K562 (cell line): Measurements from ENCODE around the gene FOCAD. TPM values are rescaled to one million over a fixed set of nuclear protein-coding genes. Genes with fewer than 3 reads are reported as not detected.

Experiments used
- ATAC-seq: fragments of 200-7000 bp; cut with Tn5 transposase; 3 replicates; pipeline ENCODE4 v1.9.1; 2020; ENCODE audit warnings: moderate library complexity
- BruUV-seq: library from RNA; stranded (reverse); fragments of 400-500 nt; replicated peaks from 2 replicates; lab custom pipeline; 2021; lab: Mats Ljungman, UMichigan
- CTCF ChIA-PET: fragments of 300-600 bp; formaldehyde crosslinking; extraction: SDS; loops from one replicate; lab custom pipeline; 2021; ENCODE audit warnings: low intra/inter-chr PET ratio; lab: Yijun Ruan, JAX
- POLR2A ChIA-PET: fragments of 300-600, 350-650 bp; sonication (Branson Sonifier 250); formaldehyde crosslinking; extraction: SDS; loops from one replicate; lab custom pipeline; 2021; ENCODE audit warnings: antibody characterized with exemption, inconsistent platforms; lab: Yijun Ruan, JAX
- DNase-seq, 4 experiments: peaks; one replicate each; pipeline versions ENCODE4 v3.0.0 to v3.0.0-alpha.2; 2011 to 2018; ENCODE audit warnings: low spot score in 3 of 4, mixed read lengths in 3 of 4; ENCODE audit errors: extremely low read depth in 1 of 4
- FAIRE-seq: peaks from 2 replicates; lab custom pipeline; 2011; peaks lifted over from hg19 to GRCh38; lab: Jason Lieb, UNC
- H2AFZ ChIP-seq: 2 replicates; pipeline ENCODE4 v1.6.0; 2011; ENCODE audit warnings: low read depth, low read length, control low read depth, inconsistent platforms
- H3K27ac ChIP-seq: fragments of 200-600 bp; 3 replicates; pipeline ENCODE4 v1.8.0; 2011; ENCODE audit warnings: low read depth, mild to moderate bottlenecking, control low read depth, inconsistent platforms, low read length, moderate library complexity, mixed read lengths; ENCODE audit errors: extremely low read depth
- H3K27me3 ChIP-seq, 2 experiments: fragments of 300-600 bp in 1 of 2; 2 replicates in 1 of 2; 3 replicates in 1 of 2; pipeline versions ENCODE4 v1.6.0 to v1.8.0; 2011; ENCODE audit warnings: inconsistent platforms in 2 of 2, low read length in 2 of 2, mild to moderate bottlenecking in 1 of 2, mixed read lengths in 1 of 2, moderate library complexity in 1 of 2; ENCODE audit not compliant: control insufficient read depth in 2 of 2, insufficient read depth in 2 of 2
- H3K36me3 ChIP-seq: fragments of 300-600 bp; 3 replicates; pipeline ENCODE4 v1.8.0; 2011; ENCODE audit warnings: mild to moderate bottlenecking, low read length, inconsistent platforms; ENCODE audit not compliant: control insufficient read depth, insufficient read depth
- H3K4me1 ChIP-seq, 2 experiments: fragments of 200-600 bp in 1 of 2; replicated peaks in 1 of 2; 2 replicates in 1 of 2; 3 replicates in 1 of 2; pipeline versions ENCODE4 v1.5.1 to v1.8.0; 2011; ENCODE audit warnings: inconsistent platforms in 2 of 2, low read length in 2 of 2, mild to moderate bottlenecking in 1 of 2, mixed read lengths in 1 of 2, moderate library complexity in 1 of 2; ENCODE audit not compliant: control insufficient read depth in 2 of 2, insufficient read depth in 2 of 2
- H3K4me2 ChIP-seq: 2 replicates; pipeline ENCODE4 v1.6.1; 2011; ENCODE audit warnings: low read length, control low read depth, inconsistent platforms, mixed read lengths; ENCODE audit not compliant: insufficient read depth
- H3K4me3 ChIP-seq: fragments of 200-600 bp; sonication (generic), shearing (Covaris generic); 2 replicates; pipeline ENCODE4 v1.5.1; 2016; ENCODE audit warnings: control low read depth, inconsistent platforms
- H3K79me2 ChIP-seq: fragments of 200-600 bp; 3 replicates; pipeline ENCODE4 v1.8.0; 2011; ENCODE audit warnings: low read length, inconsistent platforms; ENCODE audit not compliant: control insufficient read depth, insufficient read depth
- H3K9ac ChIP-seq, 2 experiments: 2 replicates each; pipeline versions ENCODE4 v1.6.0 to v1.6.1; 2011; ENCODE audit warnings: low read depth in 2 of 2, low read length in 2 of 2, control low read depth in 1 of 2, inconsistent platforms in 1 of 2, mild to moderate bottlenecking in 1 of 2, mixed read lengths in 1 of 2; ENCODE audit not compliant: insufficient read depth in 1 of 2
- H3K9me1 ChIP-seq: one replicate; pipeline ENCODE4 v1.6.0; 2011; ENCODE audit warnings: inconsistent platforms, mild to moderate bottlenecking, low read length, moderate library complexity; ENCODE audit not compliant: control insufficient read depth, insufficient read depth
- H3K9me3 ChIP-seq: replicated peaks from 2 replicates; pipeline ENCODE4 v1.5.1; 2011; ENCODE audit warnings: low read depth, low read length, inconsistent platforms; ENCODE audit not compliant: control insufficient read depth, insufficient read depth
- H4K20me1 ChIP-seq: replicated peaks from 2 replicates; pipeline ENCODE4 v1.6.1; 2011; ENCODE audit warnings: low read length, inconsistent platforms, mixed read lengths; ENCODE audit not compliant: control insufficient read depth, insufficient read depth
- FUS ChIP-seq: fragments of 200-400 bp; formaldehyde crosslinking; optimal IDR thresholded peaks from 2 replicates; pipeline ENCODE3; 2017; ENCODE audit warnings: low read depth, low read length
- MCM7 ChIP-seq, 2 experiments: fragments of 450-650 bp; IDR thresholded peaks; 2 replicates each; pipeline ENCODE4 v1.6.1; 2016 to 2018
- POLR2AphosphoS5 ChIP-seq: IDR thresholded peaks from 2 replicates; pipeline ENCODE4 v1.6.1; 2011; ENCODE audit warnings: mild to moderate bottlenecking, low read depth, low read length, moderate library complexity; ENCODE audit not compliant: control insufficient read depth, insufficient read depth
- TBL1XR1 ChIP-seq, 2 experiments: IDR thresholded peaks; 2 replicates each; pipeline ENCODE4 v1.6.1; 2012; ENCODE audit warnings: improper control_type of control experiment in 2 of 2, low read length in 2 of 2, mild to moderate bottlenecking in 1 of 2
- USF1 ChIP-seq: sonication (generic); formaldehyde crosslinking; IDR thresholded peaks from 2 replicates; pipeline ENCODE4 v1.9.0; 2022; ENCODE audit warnings: mild to moderate bottlenecking, missing genetic modification reagents
- XRCC5 ChIP-seq: fragments of 200-400 bp; formaldehyde crosslinking; IDR thresholded peaks from 2 replicates; pipeline ENCODE4 v1.6.1; 2017; ENCODE audit warnings: low read depth, mild to moderate bottlenecking, low read length
- ZC3H11A ChIP-seq: IDR thresholded peaks from 2 replicates; pipeline ENCODE4 v1.6.1; 2012; ENCODE audit warnings: low read depth, low read length, improper control_type of control experiment
- ZFPM2 ChIP-seq: fragments of 250-450 bp; sonication (Bioruptor Pico); IDR thresholded peaks from 2 replicates; pipeline ENCODE4 v1.5.1; 2022; ENCODE audit warnings: mild to moderate bottlenecking
- ZNF518B ChIP-seq: fragments of 250-450 bp; sonication (Bioruptor Pico); IDR thresholded peaks from 2 replicates; pipeline ENCODE4 v1.5.0; 2021; ENCODE audit warnings: mild to moderate bottlenecking, moderate library complexity
- WGBS: fragments of 100-300 bp; shearing (Covaris generic); methylation state at CpG from one replicate; pipeline ENCODE4 v1.1.6; 2016; ENCODE audit warnings: low coverage, mixed read lengths; ENCODE audit not compliant: insufficient coverage; ENCODE audit errors: missing lambda C conversion rate; 5-methylcytosine and 5-hydroxymethylcytosine counted together
- in situ Hi-C: fragments of 300-500 bp; cut with MboI; formaldehyde crosslinking; loops from 4 replicates; pipeline ENCODE4 v1.15.0; 2018; ENCODE audit warnings: inconsistent platforms, mixed read lengths
- intact Hi-C: fragments of 100-400 bp; cut with micrococcal nuclease; formaldehyde crosslinking; loops from 2 replicates; pipeline ENCODE4 v1.14.2; 2022
- polyA plus RNA-seq, 8 experiments: library from polyadenylated mRNA; depleted of rRNA in 4 of 8; stranded (reverse) in 5 of 8; unstranded in 3 of 8; fragments of >200 nt; fragmentation: Nextera tagmentation in 2 of 8; fragmentation: Illumina TruSeq in 1 of 8; extraction: Ambion mirVana in 2 of 8; extraction: Trizol in 1 of 8; gene quantifications; 2 replicates each; pipeline versions ENCODE4 v1.2.1 to v1.2.3, GENCODE V29; 2011 to 2014; ENCODE audit warnings: inconsistent platforms in 1 of 8, missing spikeins in 1 of 8
- total RNA-seq, 7 experiments: library from RNA; depleted of rRNA in 6 of 7; stranded (reverse); fragments of >200 nt in 6 of 7; fragmentation: Illumina TruSeq in 2 of 7; extraction: Trizol in 2 of 7; gene quantifications; 2 replicates each; pipeline versions ENCODE4 v1.2.1 to v1.2.3, GENCODE V29; 2011 to 2021; ENCODE audit warnings: low replicate concordance in 1 of 7

Gene FOCAD
- total and polyA plus RNA-seq, 9 of the 15 experiments (the other 6 are each of a cell fraction or from before 2014, with no cell fraction given), result 0.13 to 2.4 (median 1.6) TPM

- WGBS, result 0% methylated on average over 1 of the region's 1 CpG
- FAIRE-seq (no peak), DNase-seq (no peak), ATAC-seq (no peak)
- no peaks in the 10 kb centered on the region for H3K9me3 ChIP-seq
- intact Hi-C loops, result no loop called here
- no peaks in the 10 kb centered on the region for H3K9me1 ChIP-seq
- H3K27me3 ChIP-seq, result no peaks in the 10 kb centered on the region
- H2AFZ ChIP-seq, result no peak overlapping the region
- BruUV-seq, result no TSS peak
- CTCF ChIA-PET, result no interaction called here
- no peaks in the 10 kb centered on the region for H3K36me3 ChIP-seq
- H4K20me1 ChIP-seq, result no peaks in the 10 kb centered on the region
- H3K4me1 ChIP-seq, result no peaks in the 10 kb centered on the region
- H3K4me2 ChIP-seq, result no peak overlapping the region
- POLR2A ChIA-PET, result no interaction called here
- in situ Hi-C loops, result no loop called here
- TF ChIP-seq POLR2AphosphoS5 (no peak), MCM7 (IDR thresholded peaks at IDR 0.05) (no peak), ZNF518B (CRISPR knock-in tag) (no peak), FUS (no peak), TBL1XR1 (IDR thresholded peaks at IDR 0.05; ENCODE audit: low read length in 2 of 2) (no peak), ZC3H11A (no peak), ZFPM2 (CRISPR knock-in tag) (no peak), USF1 (CRISPR knock-in tag) (no peak), XRCC5 (no peak)
- H3K79me2 ChIP-seq, result no peaks in the 10 kb centered on the region
- H3K27ac ChIP-seq, result no peak overlapping the region
- no peak overlapping the region for H3K4me3 ChIP-seq
- H3K9ac ChIP-seq, result no peak overlapping the region
Measured at GRCh38 chr9:20649381-20649780, 34.7 kb upstream of the FOCAD start.
